ENCODE results near the gene STAT5B. TPM values are rescaled to one million over a fixed set of nuclear protein-coding genes. Genes with fewer than 3 reads are reported as not detected.

STAT5B gene
- total and polyA plus RNA-seq, 2 of the 8 experiments (the other 6 are each of a cell fraction or from before 2014, with no cell fraction given): 35.3 to 52.6 TPM

GRCh38 chr17:42230225-42230624 is 46.0 kb downstream of the STAT5B start:
- Histone ChIP-seq H3K14ac (ENCODE audit: insufficient read length) (no peak overlapping the region), H3K4me2 (ENCODE audit: insufficient read depth in 1 of 2, low read depth in 2 of 2, low read length in 2 of 2) (no peak overlapping the region), H3K27me3 (replicated peaks in 1 of 4; ENCODE audit: control insufficient read depth in 3 of 4, extremely low read depth in 1 of 4, insufficient read depth in 3 of 4, low read length in 3 of 4) (no peaks in the 10 kb centered on the region), H3K23ac (ENCODE audit: insufficient read length) (no peak overlapping the region), H4K5ac (ENCODE audit: insufficient read length, low read depth, low read length) (no peak overlapping the region), H4K91ac (replicated peaks; ENCODE audit: insufficient read length, low read length) (no peak overlapping the region), H3K23me2 (ENCODE audit: low read depth, low read length) (no peaks in the 10 kb centered on the region), H2BK5ac (ENCODE audit: low read depth, low read length) (no peak overlapping the region), H3K79me2 (ENCODE audit: control insufficient read depth in 1 of 2, insufficient read depth in 2 of 2, low read length in 2 of 2) (peaks cover 0 to 5% of the 10 kb centered on the region in 2 experiments; a peak in 2 of 4 replicates), H2AFZ (ENCODE audit: low read length) (no peak overlapping the region), H3K18ac (ENCODE audit: extremely low read depth, low read length) (no peak overlapping the region), H3K27ac (ENCODE audit: low read depth, low read length) (no peak overlapping the region), H3K36me3 (ENCODE audit: control insufficient read depth in 2 of 4, insufficient read depth in 4 of 4, low read length in 3 of 4) (peaks cover 0 to 4% (median 1%) of the 10 kb centered on the region in 4 experiments; a peak in 1 of 8 replicates), H2BK12ac (ENCODE audit: low read depth, low read length) (no peak overlapping the region), H3K56ac (replicated peaks; ENCODE audit: insufficient read length, low read depth, low read length) (no peak overlapping the region), H2BK120ac (replicated peaks; ENCODE audit: low read depth, low read length) (no peak overlapping the region), H4K20me1 (replicated peaks in 1 of 2; ENCODE audit: control insufficient read depth in 1 of 2, insufficient read depth in 2 of 2, low read length in 2 of 2) (no peaks in the 10 kb centered on the region), H4K8ac (ENCODE audit: extremely low read depth, insufficient read depth, low read length) (no peak overlapping the region), H3K9me3 (ENCODE audit: insufficient read depth in 2 of 2, low read depth in 1 of 2, low read length in 1 of 2) (no peaks in the 10 kb centered on the region), H3K9ac (replicated peaks in 1 of 4; ENCODE audit: extremely low read depth in 1 of 4, low read depth in 3 of 4, low read length in 3 of 4) (no peak overlapping the region), H2BK15ac (ENCODE audit: low read length) (no peak overlapping the region), H3K4ac (replicated peaks; ENCODE audit: insufficient read length, low read depth, low read length) (no peak overlapping the region), H3K4me3 (ENCODE audit: extremely low read depth in 1 of 4, insufficient read depth in 2 of 4, low read depth in 3 of 4, low read length in 4 of 4) (no peak overlapping the region), H3K4me1 (replicated peaks in 1 of 4; ENCODE audit: control insufficient read depth in 3 of 4, insufficient read depth in 4 of 4, low read length in 3 of 4) (no peaks in the 10 kb centered on the region), H3K79me1 (ENCODE audit: low read depth, low read length) (no peaks in the 10 kb centered on the region; the same call in none of the 2 replicates), H2BK20ac (ENCODE audit: low read length) (no peak overlapping the region), H2AK5ac (ENCODE audit: low read depth, low read length) (no peak overlapping the region)
- ChIA-PET CTCF (ENCODE audit: partially characterized antibody) (interaction anchor here (0.6 to 1.2 kb wide), 4 partner anchors 21 to 76 kb away, joined by 3 to 5 read pairs (median 3); no protein-coding TSS in a partner anchor), POLR2A (ENCODE audit: partially characterized antibody) (interaction anchor here (1.0 kb wide), 1 partner anchor 9 kb away, joined by 3 read pairs; no protein-coding TSS in a partner anchor)
- TF ChIP-seq USF2 (IDR thresholded peaks at IDR 0.05; ENCODE audit: low read length): no peak
- TF ChIP-seq CBX5 (IDR thresholded peaks at IDR 0.05; ENCODE audit: low read depth, low read length): no peak
- TF ChIP-seq RFX5 (IDR thresholded peaks at IDR 0.05; ENCODE audit: borderline replicate concordance, low read depth, low read length): no peak
- FAIRE-seq (no peak), DNase-seq (ENCODE audit: low read depth in 1 of 2, low spot score in 2 of 2) (no peak)
- WGBS, 2 experiments (ENCODE audit: extremely low coverage in 1 of 2, insufficient coverage in 1 of 2, insufficient read length in 1 of 2, insufficient replicate concordance in 2 of 2, low coverage in 1 of 2, low lambda C conversion rate in 2 of 2, missing lambda C conversion rate in 1 of 2): 89% methylated on average over 5 of the region's 5 CpGs; no CpG with 5 or more reads in 1 of the 2 experiments

Measured in H1 (cell line).